GM12878 (cell line): ENCODE results near the gene B3GALNT1. TPM values are rescaled to one million over a fixed set of nuclear protein-coding genes. Genes with fewer than 3 reads are reported as not detected.

Experiments
- ATAC-seq: fragments of 200-7000 bp; cut with Tn5 transposase; 3 replicates; pipeline ENCODE4 v1.9.1; 2020; ENCODE audit warnings: mild to moderate bottlenecking, moderate library complexity
- BruUV-seq: library from RNA; stranded (reverse); fragments of 400-500 nt; replicated peaks from 2 replicates; lab custom pipeline; 2021; lab: Mats Ljungman, UMichigan
- CTCF ChIA-PET: fragments of 300-600 bp; sonication (Branson Sonifier 250); formaldehyde crosslinking; extraction: SDS; loops from one replicate; lab custom pipeline; 2021; ENCODE audit warnings: inconsistent platforms; lab: Yijun Ruan, JAX
- POLR2A ChIA-PET: fragments of 350-600 bp; formaldehyde crosslinking; extraction: SDS; loops from one replicate; lab custom pipeline; 2021; ENCODE audit warnings: inconsistent platforms; lab: Charles Lee
- RAD21 ChIA-PET: fragments of 300-600 bp; sonication (Branson Sonifier 250); formaldehyde crosslinking; loops from one replicate; lab custom pipeline; 2023; ENCODE audit warnings: antibody characterized with exemption; ENCODE audit not compliant: unreplicated experiment; lab: Charles Lee
- SMC1A ChIA-PET: fragments of 300-600 bp; sonication (Branson Sonifier 250); formaldehyde crosslinking; loops from one replicate; lab custom pipeline; 2023; ENCODE audit not compliant: unreplicated experiment, uncharacterized antibody; lab: Charles Lee
- DNase-seq: peaks from one replicate; pipeline ENCODE4 v3.0.0-alpha.2; 2011; ENCODE audit warnings: low read depth, low spot score
- FAIRE-seq: peaks from 3 replicates; lab custom pipeline; 2011; peaks lifted over from hg19 to GRCh38; lab: Jason Lieb, UNC
- H2AFZ ChIP-seq: 2 replicates; pipeline ENCODE4 v1.6.0; 2011; ENCODE audit warnings: low read depth, low read length, control low read depth; ENCODE audit not compliant: control insufficient read depth
- H3K27ac ChIP-seq: 2 replicates; pipeline ENCODE4 v1.5.1; 2011; ENCODE audit warnings: control low read depth; ENCODE audit not compliant: control insufficient read depth, insufficient read depth
- H3K27me3 ChIP-seq, 2 experiments: replicated peaks in 1 of 2; 2 replicates each; pipeline versions ENCODE4 v1.6.0 to v1.6.1; 2011; ENCODE audit warnings: low read length in 1 of 2; ENCODE audit not compliant: control insufficient read depth in 2 of 2, insufficient read depth in 2 of 2
- H3K36me3 ChIP-seq, 2 experiments: 2 replicates each; pipeline ENCODE4 v1.5.1; 2011; ENCODE audit warnings: low read length in 1 of 2; ENCODE audit not compliant: control insufficient read depth in 2 of 2, insufficient read depth in 2 of 2
- H3K4me1 ChIP-seq: 2 replicates; pipeline ENCODE4 v1.6.1; 2011; ENCODE audit warnings: mild to moderate bottlenecking, low read length, moderate library complexity, mixed read lengths; ENCODE audit not compliant: control insufficient read depth, insufficient read depth
- H3K4me2 ChIP-seq: 2 replicates; pipeline ENCODE4 v1.6.0; 2011; ENCODE audit warnings: control low read depth; ENCODE audit not compliant: control insufficient read depth, insufficient read depth
- H3K4me3 ChIP-seq: fragments of 200-600 bp; sonication (generic); 2 replicates; pipeline ENCODE4 v1.5.1; 2016
- H3K79me2 ChIP-seq: 2 replicates; pipeline ENCODE4 v1.6.0; 2011; ENCODE audit warnings: low read length; ENCODE audit not compliant: control insufficient read depth, insufficient read depth
- H3K9ac ChIP-seq: 2 replicates; pipeline ENCODE4 v1.8.0; 2011; ENCODE audit warnings: low read length, control low read depth, mixed read lengths; ENCODE audit not compliant: control insufficient read depth, insufficient read depth
- H3K9me3 ChIP-seq: replicated peaks from 3 replicates; pipeline ENCODE4 v1.5.1; 2011; ENCODE audit warnings: mild to moderate bottlenecking, low read length; ENCODE audit not compliant: control insufficient read depth, insufficient read depth
- H4K20me1 ChIP-seq: 2 replicates; pipeline ENCODE4 v1.6.0; 2011; ENCODE audit not compliant: control insufficient read depth, insufficient read depth
- CBX5 ChIP-seq: sonication (generic); IDR thresholded peaks from 2 replicates; pipeline ENCODE4 v1.6.1; 2016; ENCODE audit warnings: low read depth, moderate library complexity, mild to moderate bottlenecking, inconsistent platforms
- CREB1 ChIP-seq: IDR thresholded peaks from 2 replicates; pipeline ENCODE4 v1.6.1; 2012; ENCODE audit warnings: low read depth, mild to moderate bottlenecking, inconsistent platforms
- E2F4 ChIP-seq: IDR thresholded peaks from 2 replicates; pipeline ENCODE4 v1.6.1; 2012; ENCODE audit warnings: low read depth, low read length, improper control_type of control experiment
- ELK1 ChIP-seq: IDR thresholded peaks from 2 replicates; pipeline ENCODE4 v1.6.1; 2012; ENCODE audit warnings: low read depth, low read length, improper control_type of control experiment
- FOXK2 ChIP-seq: fragments of 450-650 bp; IDR thresholded peaks from 2 replicates; pipeline ENCODE4 v1.6.1; 2017; ENCODE audit warnings: mild to moderate bottlenecking, moderate library complexity
- GATAD2B ChIP-seq: fragments of 450-650 bp; conservative IDR thresholded peaks from 2 replicates; pipeline ENCODE4 v1.6.1; 2017; ENCODE audit warnings: low read depth, mild to moderate bottlenecking, moderate library complexity
- JUND ChIP-seq: IDR thresholded peaks from 2 replicates; pipeline ENCODE4 v1.6.1; 2012; ENCODE audit warnings: low read depth, mild to moderate bottlenecking, low read length, improper control_type of control experiment, moderate library complexity
- MYC ChIP-seq: IDR thresholded peaks from 2 replicates; pipeline ENCODE4 v1.6.1; 2011; ENCODE audit warnings: mild to moderate bottlenecking, low read length, moderate library complexity, inconsistent platforms; ENCODE audit not compliant: insufficient read depth, insufficient replicate concordance, insufficient read length, severe bottlenecking
- POU2F2 ChIP-seq: IDR thresholded peaks from 3 replicates; pipeline ENCODE4 v1.6.1; 2011; ENCODE audit warnings: low read depth, mild to moderate bottlenecking, low read length, borderline replicate concordance
- SREBF1 ChIP-seq: IDR thresholded peaks from 2 replicates; pipeline ENCODE4 v1.6.1; 2012; ENCODE audit warnings: mild to moderate bottlenecking, low read length
- WGBS: methylation state at CpG from one replicate; pipeline ENCODE4 v1.1.6; 2016; ENCODE audit warnings: low lambda C conversion rate; ENCODE audit not compliant: insufficient replicate concordance, insufficient coverage; ENCODE audit errors: missing lambda C conversion rate; 5-methylcytosine and 5-hydroxymethylcytosine counted together
- in situ Hi-C: fragments of 300-500 bp; cut with MboI; formaldehyde crosslinking; loops from 9 replicates; pipeline ENCODE4 v1.14.3; 2018; ENCODE audit warnings: mixed read lengths
- intact Hi-C: fragments of 100-400 bp; cut with micrococcal nuclease; formaldehyde crosslinking; loops from one replicate; pipeline ENCODE4 v1.14.2; 2022; ENCODE audit not compliant: unreplicated experiment
- polyA plus RNA-seq, 11 experiments: library from polyadenylated mRNA; depleted of rRNA in 4 of 11; unstranded in 6 of 11; stranded (reverse) in 5 of 11; fragments of >200 nt; fragmentation: Nextera tagmentation in 4 of 11; fragmentation: Illumina TruSeq in 1 of 11; extraction: Ambion mirVana in 4 of 11; extraction: Trizol in 1 of 11; gene quantifications; 1 replicate in 1 of 11; 2 replicates in 10 of 11; pipeline versions ENCODE4 v1.2.1 to v1.2.3, GENCODE V29; 2011 to 2016; ENCODE audit warnings: inconsistent platforms in 2 of 11, missing spikeins in 2 of 11, low read depth in 1 of 11
- total RNA-seq, 4 experiments: library from RNA; depleted of rRNA in 3 of 4; stranded (reverse); fragments of >200 nt in 3 of 4; fragmentation: Illumina TruSeq in 1 of 4; extraction: Trizol in 1 of 4; gene quantifications; 2 replicates each; pipeline versions ENCODE4 v1.2.1 to v1.2.3, GENCODE V29; 2013 to 2021

Gene B3GALNT1
- total and polyA plus RNA-seq, 10 of the 15 experiments (the other 5 are each of a cell fraction or from before 2014, with no cell fraction given): 0.04 to 0.95 (median 0.18) TPM; not detected in 3

- no peak for TF ChIP-seq ELK1
These were observed 3.7 kb upstream of the B3GALNT1 start (continued) for GRCh38 chr3:161108840-161109239.

GRCh38 chr3:161107311-161107710 is 2.2 kb upstream of the B3GALNT1 start:
- no peak overlapping the region for H3K9ac ChIP-seq
- WGBS: 91% methylated on average over 1 of the region's 1 CpG
- in situ Hi-C loops: no loop called here
- POLR2A ChIA-PET: no interaction called here
- DNase-seq (no peak), FAIRE-seq (no peak), ATAC-seq (no peak)
- H3K27me3 ChIP-seq: peaks cover 0 to 1% of the 10 kb centered on the region in 2 experiments; a peak in 1 of 4 replicates
- SMC1A ChIA-PET: no interaction called here
- no peaks in the 10 kb centered on the region for H3K79me2 ChIP-seq
- no peak overlapping the region for H3K4me3 ChIP-seq
- CTCF ChIA-PET: interaction anchor here (1.9 kb wide), 1 partner anchor 10 kb away, joined by 8 read pairs; no protein-coding TSS in a partner anchor
- intact Hi-C loops: no loop called here
- no peaks in the 10 kb centered on the region for H4K20me1 ChIP-seq
- no peak overlapping the region for H3K27ac ChIP-seq
- no peak overlapping the region for H2AFZ ChIP-seq
- no peaks in the 10 kb centered on the region for H3K36me3 ChIP-seq
- no TSS peak for BruUV-seq
- no peak overlapping the region for H3K4me2 ChIP-seq
- H3K4me1 ChIP-seq: no peaks in the 10 kb centered on the region
- RAD21 ChIA-PET: no interaction called here
- H3K9me3 ChIP-seq: no peaks in the 10 kb centered on the region
- no peak for TF ChIP-seq FOXK2
- TF ChIP-seq CBX5: no peak
- TF ChIP-seq ELK1: no peak
- no peak for TF ChIP-seq POU2F2
- TF ChIP-seq GATAD2B: no peak
- TF ChIP-seq E2F4: no peak
- TF ChIP-seq SREBF1: no peak
- TF ChIP-seq CREB1: no peak
- no peak for TF ChIP-seq MYC
- no peak for TF ChIP-seq JUND
